ENCODE data around the gene RNF180.
"Not testable (repeated sequence)": the region's sequence is repeated elsewhere in the genome, so short reads cannot be mapped to it uniquely, and the experiment has no call there.

RNF180 gene

GRCh38 chr5:64286381-64286780 is 120.7 kb downstream of the RNF180 start:
- no peak overlapping the region for H3K4me3 ChIP-seq (ENCODE audit: low read length)
- no peak overlapping the region for H3K9ac ChIP-seq (ENCODE audit: low read length)
- H3K27me3 ChIP-seq (ENCODE audit: low read depth, low read length): no peaks in the 10 kb centered on the region
- no peak overlapping the region for H3K4me2 ChIP-seq (ENCODE audit: low read length)
- no peak for TF ChIP-seq EZH2phosphoT487 (IDR thresholded peaks at IDR 0.05; ENCODE audit: low read depth)
- TF ChIP-seq CTCF (IDR thresholded peaks at IDR 0.05; ENCODE audit: low read depth, low read length): no peak
- H3K79me2 ChIP-seq (ENCODE audit: low read length): no peaks in the 10 kb centered on the region
- no peaks in the 10 kb centered on the region for H4K20me1 ChIP-seq (ENCODE audit: insufficient read depth, low read length)
- no peaks in the 10 kb centered on the region for H3K4me1 ChIP-seq (ENCODE audit: low read length)
- H3K36me3 ChIP-seq (replicated peaks; ENCODE audit: low read depth, low read length): no peaks in the 10 kb centered on the region
- no peak overlapping the region for H3K27ac ChIP-seq (ENCODE audit: low read length)
- no peaks in the 10 kb centered on the region for H3K9me3 ChIP-seq (ENCODE audit: insufficient read depth, low read length)
- H2AFZ ChIP-seq (ENCODE audit: low read depth, low read length): no peak overlapping the region

- H3K36me3 ChIP-seq (replicated peaks; ENCODE audit: low read depth, low read length); H3K9me3 ChIP-seq (ENCODE audit: insufficient read depth, low read length); H3K9ac ChIP-seq (ENCODE audit: low read length); H3K27me3 ChIP-seq (ENCODE audit: low read depth, low read length); H4K20me1 ChIP-seq (ENCODE audit: insufficient read depth, low read length); H3K79me2 ChIP-seq (ENCODE audit: low read length); H3K27ac ChIP-seq (ENCODE audit: low read length); H3K4me3 ChIP-seq (ENCODE audit: low read length); H3K4me1 ChIP-seq (ENCODE audit: low read length); H2AFZ ChIP-seq (ENCODE audit: low read depth, low read length); H3K4me2 ChIP-seq (ENCODE audit: low read length): not testable (repeated sequence)
Observed at GRCh38 chr5:64288496-64288895, 122.9 kb downstream of the RNF180 start.

GRCh38 chr5:64292611-64293215 is 127.1 kb downstream of the RNF180 start:
- Histone ChIP-seq H3K4me2 (ENCODE audit: low read length) (no peak overlapping the region), H3K27me3 (ENCODE audit: low read depth, low read length) (no peaks in the 10 kb centered on the region), H3K9me3 (ENCODE audit: insufficient read depth, low read length) (no peaks in the 10 kb centered on the region), H3K27ac (ENCODE audit: low read length) (no peak overlapping the region), H3K4me3 (ENCODE audit: low read length) (no peak overlapping the region), H3K9ac (ENCODE audit: low read length) (no peak overlapping the region), H3K79me2 (ENCODE audit: low read length) (no peaks in the 10 kb centered on the region), H3K36me3 (replicated peaks; ENCODE audit: low read depth, low read length) (no peaks in the 10 kb centered on the region), H4K20me1 (ENCODE audit: insufficient read depth, low read length) (no peaks in the 10 kb centered on the region), H2AFZ (ENCODE audit: low read depth, low read length) (no peak overlapping the region), H3K4me1 (ENCODE audit: low read length) (no peaks in the 10 kb centered on the region)
- TF ChIP-seq CTCF (IDR thresholded peaks at IDR 0.05; ENCODE audit: low read depth, low read length) (no peak), EZH2phosphoT487 (IDR thresholded peaks at IDR 0.05; ENCODE audit: low read depth) (no peak)

GRCh38 chr5:64295101-64295500 is 129.5 kb downstream of the RNF180 start:
- H3K4me1 ChIP-seq (ENCODE audit: low read length): no peaks in the 10 kb centered on the region
- TF ChIP-seq EZH2phosphoT487 (IDR thresholded peaks at IDR 0.05; ENCODE audit: low read depth): no peak
- no peak for TF ChIP-seq CTCF (IDR thresholded peaks at IDR 0.05; ENCODE audit: low read depth, low read length)
- H3K27me3 ChIP-seq (ENCODE audit: low read depth, low read length): no peaks in the 10 kb centered on the region
- no peak overlapping the region for H3K4me2 ChIP-seq (ENCODE audit: low read length)
- no peaks in the 10 kb centered on the region for H3K79me2 ChIP-seq (ENCODE audit: low read length)
- H2AFZ ChIP-seq (ENCODE audit: low read depth, low read length): no peak overlapping the region
- H4K20me1 ChIP-seq (ENCODE audit: insufficient read depth, low read length): no peaks in the 10 kb centered on the region
- no peaks in the 10 kb centered on the region for H3K36me3 ChIP-seq (replicated peaks; ENCODE audit: low read depth, low read length)
- no peaks in the 10 kb centered on the region for H3K9me3 ChIP-seq (ENCODE audit: insufficient read depth, low read length)
- H3K9ac ChIP-seq (ENCODE audit: low read length): no peak overlapping the region
- H3K4me3 ChIP-seq (ENCODE audit: low read length): no peak overlapping the region
- no peak overlapping the region for H3K27ac ChIP-seq (ENCODE audit: low read length)
